NT2/D1 (cell line): ENCODE measurements around the gene TNFRSF13B.

ENCODE experiments used
- SUZ12 ChIP-seq: IDR thresholded peaks from 2 replicates; pipeline ENCODE4 v1.6.1; 2011; ENCODE audit not compliant: insufficient read length, insufficient read depth; ENCODE audit errors: extremely low read depth
- YY1 ChIP-seq: IDR thresholded peaks from 2 replicates; pipeline ENCODE4 v1.6.1; 2011; ENCODE audit not compliant: insufficient read length, insufficient read depth
- ZNF274 ChIP-seq: IDR thresholded peaks from 2 replicates; pipeline ENCODE4 v1.6.1; 2011; ENCODE audit warnings: mild to moderate bottlenecking, low read depth, low read length

DNA sequence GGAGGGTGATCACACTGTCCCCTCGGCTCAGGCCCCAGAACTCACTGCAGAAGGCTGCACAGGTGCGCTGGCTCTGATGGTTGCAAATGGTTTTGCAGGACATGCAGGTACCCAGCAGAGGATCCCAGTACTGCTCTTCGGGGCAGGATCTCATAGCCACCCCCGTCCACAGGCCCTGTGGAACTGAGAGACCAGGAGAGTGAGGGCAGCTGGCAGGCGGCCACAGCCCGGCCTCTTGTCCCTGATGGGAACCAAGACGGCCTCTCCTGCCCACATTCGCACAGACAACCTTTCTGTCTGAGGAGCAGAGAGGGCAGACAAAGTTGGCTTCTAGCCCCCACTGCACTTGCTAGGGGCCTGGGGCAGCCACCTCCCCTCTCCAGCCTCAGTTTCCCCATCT, 19.5 kb downstream of the TNFRSF13B start:
- no peak for TF ChIP-seq YY1
- TF ChIP-seq ZNF274 = no peak
- no peak for TF ChIP-seq SUZ12
